GM18520 (cell line): ENCODE measurements around the gene SIPA1.

Source experiments
- ATAC-seq: cut with Tn5 transposase; IDR thresholded peaks from one replicate; pipeline ENCODE4 v1.9.1; 2021; ENCODE audit not compliant: unreplicated experiment

Gene SIPA1

DNA sequence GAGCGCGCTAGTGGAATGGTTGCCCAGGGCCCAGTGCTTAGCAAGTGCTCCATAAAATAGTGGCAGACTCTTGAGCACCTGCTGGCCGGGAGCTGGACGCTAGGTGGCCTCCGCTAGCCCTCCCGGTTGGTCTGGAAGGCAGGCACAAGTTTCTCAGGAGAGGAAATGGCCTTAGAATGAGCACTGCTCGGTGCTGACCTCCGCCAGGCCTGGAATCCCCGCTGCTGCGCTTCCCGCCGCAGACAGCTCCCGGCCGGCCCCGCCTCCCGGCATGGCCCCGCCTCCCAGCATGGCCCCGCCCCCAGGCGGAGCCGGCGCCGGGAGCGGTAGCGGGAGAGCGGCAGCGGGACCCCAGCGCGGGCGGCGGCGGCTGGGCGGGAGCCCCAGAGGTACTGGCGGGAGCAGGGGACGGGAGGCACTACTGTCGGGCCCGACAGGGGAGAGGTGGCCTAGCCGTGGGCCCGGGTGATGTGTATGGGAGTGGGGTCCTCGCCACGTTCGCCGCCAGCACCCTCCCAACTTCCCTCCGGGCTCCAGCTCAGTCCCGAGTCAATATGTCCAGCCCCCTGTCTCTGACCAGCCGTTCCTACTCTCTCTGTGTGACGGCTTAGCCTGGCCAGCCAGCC lies at the start of gene SIPA1:
SIPA1 (plus strand) TSS at position 308 of the 626 bp plus-strand sequence. CDS start 2,821 bp downstream, outside the sequence.
- ATAC-seq: peak; percentile 29

- ATAC-seq: peak; percentile 48
Measured at GRCh38 chr11:65588199-65589054, 49.5 kb upstream of the SIPA1 start.

- ATAC-seq: no peak
Measured at GRCh38 chr11:65589444-65590239, 48.3 kb upstream of the SIPA1 start.

DNA sequence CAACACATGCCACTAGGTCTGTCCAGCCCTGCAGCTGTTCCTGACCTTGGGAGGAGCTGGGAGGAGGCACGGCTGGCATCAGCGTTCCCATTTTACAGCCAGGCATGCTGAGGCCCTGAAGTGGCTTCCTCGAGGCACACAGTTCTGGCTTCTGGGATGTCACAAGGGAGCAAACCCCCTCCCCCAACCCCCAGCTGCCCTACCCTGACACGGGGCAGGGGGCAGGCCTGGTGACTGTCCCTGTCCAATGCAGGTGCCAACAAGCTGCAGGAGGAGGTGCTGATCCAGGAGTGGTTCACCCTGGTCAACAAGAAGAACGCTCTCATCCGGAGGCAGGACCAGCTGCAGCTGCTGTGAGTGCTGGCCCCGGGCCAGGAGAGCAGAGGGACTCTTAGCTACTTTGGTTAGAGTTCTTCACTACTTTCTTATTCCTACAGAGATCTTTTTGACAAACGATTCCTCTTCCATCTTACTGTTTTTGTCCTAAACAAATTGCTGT lies 47.6 kb upstream of the SIPA1 start:
- ATAC-seq: no peak

GRCh38 chr11:65591939-65592857 lies 45.7 kb upstream of the SIPA1 start:
- no peak for ATAC-seq

GRCh38 chr11:65592858-65593517 lies 44.9 kb upstream of the SIPA1 start:
- ATAC-seq: no peak

GRCh38 chr11:65593518-65594414 lies 44.1 kb upstream of the SIPA1 start:
- ATAC-seq: no peak

GRCh38 chr11:65595131-65595530 lies 42.8 kb upstream of the SIPA1 start:
- ATAC-seq: no peak

DNA sequence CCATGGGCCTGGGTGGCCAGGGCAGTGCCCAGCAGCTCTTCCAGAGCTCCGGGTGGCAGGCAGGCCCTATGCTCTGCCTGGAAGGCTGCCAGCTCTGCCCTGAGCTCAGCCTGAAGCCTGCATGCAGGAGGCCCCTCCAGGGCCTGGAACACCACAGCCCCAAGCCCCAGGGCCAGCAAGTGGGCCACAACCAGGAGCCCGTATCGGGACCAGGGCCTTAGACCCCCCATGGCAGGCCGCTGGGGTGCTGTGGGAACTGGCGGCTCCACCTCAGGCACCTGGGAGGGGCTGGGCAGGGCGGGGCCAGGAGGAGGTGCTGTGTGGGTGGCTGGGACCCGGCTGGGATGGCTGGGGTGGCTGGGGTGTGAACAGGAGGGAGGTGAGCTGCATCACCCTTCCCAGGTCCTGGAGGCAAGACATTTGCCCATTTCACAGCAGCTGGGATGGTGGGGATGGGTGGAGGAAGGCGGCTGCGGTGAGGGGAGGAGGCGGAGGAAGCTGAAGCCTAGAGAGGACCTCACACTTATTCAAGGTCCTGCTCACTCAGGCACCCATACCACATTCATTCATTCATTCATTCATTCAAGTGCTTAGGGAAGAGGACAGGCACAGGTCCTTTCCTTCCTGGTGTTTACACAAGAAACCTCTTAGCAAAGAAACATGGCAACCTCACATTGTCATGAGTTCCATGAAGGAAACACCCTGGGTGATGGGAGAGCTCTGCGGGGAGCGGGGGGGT lies 42.2 kb upstream of the SIPA1 start, which contains the start of gene KCNK7:
KCNK7 (minus strand) TSS at position 258 of the 739 bp plus-strand sequence; CDS start at position 230, 28 bp downstream.
- no peak for ATAC-seq

GRCh38 chr11:65596520-65596919 lies 41.4 kb upstream of the SIPA1 start:
- ATAC-seq: no peak

GRCh38 chr11:65598258-65598699 lies 39.6 kb upstream of the SIPA1 start:
- ATAC-seq: no peak

- no peak for ATAC-seq
Measured at GRCh38 chr11:65599216-65599954, 38.5 kb upstream of the SIPA1 start.

GRCh38 chr11:65599955-65600246 lies 38.0 kb upstream of the SIPA1 start:
- no peak for ATAC-seq

DNA sequence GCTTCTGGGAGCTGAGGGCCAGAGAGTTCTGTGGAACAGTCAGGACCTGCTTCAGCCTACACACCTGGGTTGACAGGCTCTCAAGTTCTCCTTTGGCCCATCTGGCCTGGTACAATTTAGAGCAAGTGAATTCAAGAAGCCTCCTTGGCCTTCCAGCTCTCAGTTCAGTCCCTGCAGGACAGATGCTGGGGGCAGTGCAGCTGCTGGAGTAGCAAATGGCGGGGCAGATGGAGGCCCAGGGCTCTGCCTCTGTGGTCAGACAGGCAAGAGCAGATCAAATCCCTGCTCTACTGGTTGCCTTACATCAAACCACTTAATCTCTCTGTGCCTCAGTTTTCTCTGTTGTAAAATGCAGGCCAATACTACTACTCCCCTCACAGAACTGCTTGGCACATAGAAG lies 33.6 kb upstream of the SIPA1 start:
- ATAC-seq: no peak

GRCh38 chr11:65606876-65607613 lies 30.9 kb upstream of the SIPA1 start:
- ATAC-seq: no peak

GRCh38 chr11:65607614-65608426 lies 30.1 kb upstream of the SIPA1 start:
- no peak for ATAC-seq
